Stimulated activated CD8-positive, alpha-beta memory T cell treated with anti-CD3 and anti-CD28 coated beads, Interleukin-2, amount 100 ng/mL, for 1 hour (primary cell): ENCODE results near the gene NUDT14.

ENCODE experiments used
- DNase-seq, 2 donors: peaks; one replicate each; pipeline ENCODE4 v3.0.0-alpha.2; 2020; ENCODE audit warnings: low read depth in 2 of 2

NUDT14 gene

DNA sequence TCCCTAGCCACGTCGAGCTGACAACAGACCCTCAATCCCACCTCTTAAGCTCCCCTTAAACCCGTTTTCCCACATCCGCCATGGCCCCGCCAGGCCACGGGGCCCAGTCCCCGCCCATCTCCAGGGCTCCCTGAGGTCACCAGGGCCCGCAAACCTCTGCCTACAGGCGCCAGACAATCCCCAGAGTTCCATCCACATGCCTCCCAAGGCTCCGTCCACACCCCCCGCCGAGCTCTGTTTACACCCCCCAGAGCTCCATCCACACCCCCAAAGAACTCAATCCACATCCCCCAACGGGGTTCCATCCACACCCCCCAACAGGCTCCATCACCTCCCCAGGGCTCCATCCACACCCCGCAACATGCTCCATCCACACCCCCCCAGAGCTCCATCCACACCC, 21.8 kb downstream of the NUDT14 start:
- DNase-seq = no peak

DNA sequence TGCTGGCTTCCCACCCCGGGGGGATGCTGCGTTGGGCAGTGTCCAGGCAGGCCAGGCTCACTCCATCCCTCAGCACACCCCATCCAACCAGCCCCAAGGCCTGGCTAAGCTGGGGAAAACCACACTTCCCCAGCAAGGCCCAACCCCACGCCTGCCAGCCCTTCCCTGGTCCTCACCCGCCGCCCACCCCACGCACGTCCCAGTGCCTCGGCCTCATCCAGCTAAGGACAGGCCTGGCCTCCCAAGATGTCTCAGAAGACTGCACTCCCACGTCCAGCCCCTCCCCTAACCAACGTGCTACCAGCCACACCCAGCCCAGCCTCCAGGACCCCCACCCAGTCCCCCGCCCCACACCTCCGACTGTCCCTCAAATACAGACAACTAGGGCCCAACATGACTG, 22.3 kb downstream of the NUDT14 start:
- DNase-seq = no peak

DNA sequence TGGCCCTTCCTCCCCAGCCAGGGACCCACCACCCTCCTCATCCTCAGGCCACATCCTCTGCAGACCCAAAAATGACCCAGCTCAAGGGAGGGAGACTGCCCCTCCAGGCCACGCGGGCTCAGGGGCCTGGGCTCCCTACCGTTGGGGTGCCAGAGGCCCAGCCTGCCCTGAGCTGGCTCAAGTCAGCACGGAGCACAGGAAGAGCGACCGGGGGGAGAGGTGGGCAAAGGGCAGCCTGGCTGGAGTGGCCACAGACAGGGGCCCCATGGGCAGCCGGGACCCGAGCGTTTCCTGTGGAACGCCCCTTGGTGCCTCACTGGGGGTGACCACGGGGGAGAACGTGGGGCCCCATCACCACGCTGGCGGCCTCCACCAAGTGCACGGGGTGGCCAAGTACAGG, 23.2 kb downstream of the NUDT14 start:
- DNase-seq = no peak

DNA sequence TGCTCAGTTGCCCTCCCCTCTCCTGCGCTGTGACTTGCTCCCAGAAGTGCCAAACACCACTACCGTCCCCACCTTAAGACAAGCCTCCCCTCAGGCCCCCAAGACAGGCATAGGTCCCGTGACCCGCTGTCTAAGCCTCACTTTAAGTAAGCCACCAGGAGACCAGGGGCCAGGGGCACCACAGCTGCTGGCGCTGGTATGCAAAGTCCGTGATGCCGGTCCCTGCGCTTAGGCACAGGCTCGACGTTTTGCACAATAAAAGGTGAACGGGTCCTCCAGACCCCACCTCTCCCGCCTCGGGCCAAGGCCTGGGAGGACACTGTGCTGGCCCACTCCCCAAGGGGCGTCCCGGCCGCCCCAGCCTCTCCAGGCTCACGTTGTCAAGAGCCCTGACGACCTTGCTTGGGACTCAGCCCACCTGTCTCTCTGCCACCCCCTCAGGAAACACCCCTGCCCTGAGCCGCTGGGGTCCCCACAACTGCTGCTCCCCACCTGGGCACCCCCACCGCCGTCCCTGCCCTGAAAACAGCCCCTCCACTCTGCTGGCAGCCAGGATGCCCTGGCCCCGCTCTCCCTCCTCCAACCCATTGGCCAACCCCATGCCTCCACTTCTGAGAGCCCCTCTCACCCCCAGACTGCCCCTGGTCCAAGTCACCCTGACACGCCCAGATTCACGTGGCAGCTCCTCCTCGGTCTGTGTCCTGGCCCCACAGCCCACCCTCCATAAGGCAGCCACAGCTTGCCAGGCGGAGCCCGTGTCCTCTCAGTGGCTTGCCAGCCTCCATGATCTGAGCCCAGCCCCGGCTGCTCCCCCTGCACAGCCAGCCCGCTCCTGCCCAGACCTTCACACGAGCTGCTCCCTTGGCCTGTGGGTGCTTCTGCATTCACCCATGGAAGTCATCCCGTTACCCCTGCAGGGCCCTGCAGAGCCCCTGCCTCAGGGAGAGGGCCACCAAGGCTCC, 24.4 kb downstream of the NUDT14 start:
- no peak for DNase-seq

DNA sequence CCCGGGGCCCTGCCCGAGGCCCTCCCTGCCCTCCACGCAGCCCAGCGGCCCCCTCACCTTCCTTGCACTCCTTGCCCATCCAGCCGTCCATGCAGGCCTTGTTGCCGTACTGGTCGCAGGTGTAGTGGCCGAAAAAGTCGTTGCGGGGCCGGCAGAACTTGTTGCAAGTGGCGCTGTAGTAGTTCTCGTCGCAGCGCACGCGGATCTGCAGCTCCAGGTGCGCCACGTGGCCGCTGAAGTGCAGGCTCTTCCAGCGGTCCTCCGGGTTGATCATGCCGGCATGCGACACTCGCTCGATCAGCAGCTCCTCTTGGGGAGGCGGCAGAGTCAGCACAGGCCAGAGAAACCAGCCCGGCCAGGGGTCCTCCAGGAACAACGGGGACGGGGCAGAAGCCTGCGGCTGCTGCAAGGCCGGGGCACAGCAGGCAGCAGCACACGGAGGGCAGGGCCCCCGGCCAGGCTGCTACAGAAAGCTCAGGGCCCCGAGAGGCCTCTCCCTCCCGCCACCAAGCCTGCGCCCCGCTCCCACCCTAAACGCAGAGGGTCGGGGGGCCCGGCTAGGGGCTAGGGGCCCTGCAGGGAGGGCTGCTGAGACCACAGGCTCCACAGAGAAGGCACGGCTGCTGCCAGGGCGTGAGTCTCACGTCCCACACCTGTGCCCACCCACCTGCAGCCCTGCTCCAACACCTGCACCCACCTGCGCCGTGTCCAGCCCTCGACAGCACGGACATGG, 25.3 kb downstream of the NUDT14 start:
- DNase-seq = no peak

DNA sequence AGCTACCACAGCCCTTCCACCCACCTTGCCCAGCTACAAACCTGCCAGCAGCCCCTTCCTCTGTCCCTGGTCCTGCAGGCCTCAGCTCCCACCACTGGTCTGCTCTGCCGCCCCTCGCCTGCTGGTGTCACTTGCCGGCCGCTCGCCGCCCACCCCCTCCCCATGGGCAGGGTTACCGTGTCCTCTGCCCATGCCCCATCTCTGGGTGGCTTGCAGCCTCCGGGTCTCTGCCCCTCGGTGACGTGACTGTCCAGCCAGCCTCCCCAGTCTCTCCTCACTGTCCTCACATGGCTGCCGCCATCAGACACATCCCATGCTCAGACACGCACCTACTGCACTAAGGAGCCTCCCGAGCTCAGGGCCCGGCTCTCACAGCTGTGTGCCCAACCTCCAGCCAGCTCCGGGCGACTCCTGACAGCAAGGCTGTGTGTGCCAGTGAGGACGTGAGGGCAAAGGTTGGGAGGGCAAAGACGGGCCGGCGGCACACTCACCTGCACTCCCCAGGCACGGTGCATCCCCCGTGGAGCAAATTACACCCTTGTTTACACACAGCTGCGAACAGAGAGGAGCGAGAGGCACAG, 26.0 kb downstream of the NUDT14 start:
- DNase-seq = no peak

DNA sequence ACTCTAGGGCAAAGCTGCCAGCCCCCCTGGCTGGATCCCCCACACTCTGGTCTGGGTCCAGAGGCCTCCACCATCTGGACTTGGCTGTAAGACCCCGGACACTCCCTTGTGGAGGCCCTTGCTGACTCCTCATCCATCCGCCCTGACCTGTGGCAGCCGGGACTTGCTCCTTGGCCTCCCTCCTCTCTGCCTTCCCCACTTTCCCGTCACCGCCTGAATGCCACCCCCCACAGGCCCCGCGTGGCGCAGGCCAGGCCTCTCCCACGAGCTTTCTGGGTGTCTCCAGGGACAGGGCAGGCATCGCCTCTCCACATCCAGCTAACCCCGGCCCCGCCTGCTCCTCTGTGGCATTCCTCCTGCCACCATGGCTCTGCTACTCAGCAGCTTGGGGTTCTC, 26.6 kb downstream of the NUDT14 start:
- no peak for DNase-seq

DNA sequence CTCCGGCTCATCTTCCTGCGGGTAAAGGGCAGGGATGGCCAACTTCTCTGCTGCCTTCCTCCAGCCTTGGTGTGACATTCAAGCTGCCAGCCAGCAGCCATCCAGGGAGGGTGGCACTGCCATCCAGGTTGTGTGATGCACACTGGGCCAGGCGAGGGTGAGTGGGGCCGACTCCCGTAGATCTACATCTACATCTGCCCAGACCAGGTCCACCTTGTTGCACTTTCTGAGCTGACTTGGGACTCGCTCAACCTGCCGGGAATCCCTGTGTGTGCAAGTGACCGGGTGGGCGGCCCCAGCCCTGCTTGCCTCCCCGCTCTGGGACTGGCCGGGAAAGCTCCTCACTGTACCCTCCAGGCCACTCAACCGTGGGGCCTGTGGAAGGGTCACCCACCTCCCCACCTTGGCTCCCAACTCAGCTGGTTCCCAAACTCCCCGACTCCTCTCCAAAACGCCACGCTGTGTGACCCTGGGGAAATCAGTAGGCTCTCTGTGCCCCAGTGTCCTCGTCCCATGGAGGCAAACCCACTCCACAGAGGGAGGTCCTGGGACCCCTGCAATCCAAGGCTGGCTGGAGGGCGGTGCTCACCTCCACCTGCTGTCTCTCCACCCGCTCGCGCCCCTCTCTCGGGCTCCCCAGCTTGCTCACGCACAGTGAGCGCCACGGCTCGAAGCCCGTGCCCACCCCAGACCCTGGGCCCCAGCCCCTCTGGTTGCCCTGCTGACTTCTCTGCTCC, 27.2 kb downstream of the NUDT14 start:
- no peak for DNase-seq

DNA sequence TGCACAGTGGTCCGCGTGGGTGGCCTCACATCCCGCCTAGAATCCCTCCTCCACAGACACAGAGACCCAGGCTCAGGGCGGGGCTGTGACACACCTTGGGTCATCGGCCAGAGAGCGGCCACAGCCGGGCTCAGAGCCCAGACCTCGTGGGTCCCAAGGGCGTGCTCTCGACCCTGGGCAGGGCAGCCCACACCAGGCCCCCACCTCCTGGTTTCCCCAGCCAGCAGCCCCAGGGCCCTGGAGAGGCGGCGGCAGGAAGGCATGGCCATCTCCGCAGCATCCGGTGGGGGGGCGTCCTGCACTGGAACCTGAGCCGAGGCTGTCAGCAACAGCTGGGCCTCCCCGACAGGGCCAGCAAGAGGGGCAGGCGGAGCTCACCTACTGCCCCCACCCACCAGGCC, 27.8 kb downstream of the NUDT14 start:
- no peak for DNase-seq

DNA sequence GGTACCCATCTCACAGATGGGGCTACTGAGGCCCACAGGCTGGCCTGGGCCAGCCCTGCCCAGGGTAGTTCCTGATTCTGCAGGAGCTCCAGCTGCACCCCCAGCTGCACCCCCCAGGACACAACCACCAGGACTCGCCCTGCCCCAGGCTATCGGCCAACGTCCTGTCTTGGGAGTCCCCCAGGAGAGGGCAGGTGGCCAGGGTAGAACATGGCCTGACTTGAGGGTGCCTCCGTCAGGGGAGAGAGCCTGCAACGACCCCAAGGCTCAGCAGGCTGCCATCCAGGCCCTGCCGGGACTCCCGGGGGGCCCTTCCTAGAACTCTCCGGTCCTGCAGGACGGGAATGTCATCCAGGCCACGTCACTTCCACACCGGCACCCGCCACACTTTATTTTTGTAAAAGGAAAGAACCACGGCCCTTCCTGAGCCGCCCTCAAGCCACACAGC, 28.3 kb downstream of the NUDT14 start:
- DNase-seq = no peak

DNA sequence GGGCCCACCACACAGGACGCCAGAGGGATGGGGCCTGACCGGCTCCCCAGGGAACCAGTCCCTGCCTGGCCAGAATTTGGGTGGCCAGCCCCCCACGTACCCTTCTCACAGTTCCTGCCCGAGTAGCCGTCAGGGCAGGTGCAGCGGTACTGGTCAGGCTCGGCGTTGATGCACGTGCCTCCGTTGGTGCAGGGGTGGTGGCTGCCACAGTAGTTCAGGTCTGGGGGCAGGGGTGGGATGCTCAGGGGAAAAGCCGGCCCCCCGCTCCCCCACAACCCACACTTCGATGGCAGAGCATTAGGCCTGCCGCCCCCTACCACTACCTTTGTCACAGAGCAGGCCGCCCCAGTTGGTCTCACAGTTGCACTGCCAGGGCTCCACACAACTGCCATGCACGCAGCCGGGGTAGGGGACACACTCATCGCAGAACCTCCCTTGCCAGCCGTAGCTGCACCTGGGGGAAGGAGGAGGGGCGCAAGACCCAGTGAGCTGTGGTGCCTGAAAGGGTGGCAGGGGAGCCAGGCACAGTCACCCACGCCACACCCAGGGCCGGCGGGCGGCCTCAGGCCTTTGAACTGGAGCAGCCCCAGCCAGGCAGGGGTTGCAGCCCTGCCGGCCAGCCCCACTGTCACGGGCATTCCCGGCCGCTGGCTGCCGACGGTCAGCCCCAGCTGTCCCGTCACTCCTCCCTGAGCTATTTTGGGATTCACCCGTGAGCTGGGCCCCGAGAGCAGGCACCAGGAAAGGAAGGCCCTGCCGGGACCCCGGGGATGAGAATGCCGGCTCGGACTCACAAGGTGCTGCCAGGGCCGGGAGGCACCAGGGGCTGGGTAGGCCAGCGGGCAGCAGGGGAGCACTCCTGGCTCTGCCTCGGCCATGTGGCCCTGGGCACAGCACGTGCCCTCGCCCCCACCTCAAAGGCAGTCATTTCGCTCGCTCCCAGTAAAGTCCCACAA, 29.0 kb downstream of the NUDT14 start:
- no peak for DNase-seq

DNA sequence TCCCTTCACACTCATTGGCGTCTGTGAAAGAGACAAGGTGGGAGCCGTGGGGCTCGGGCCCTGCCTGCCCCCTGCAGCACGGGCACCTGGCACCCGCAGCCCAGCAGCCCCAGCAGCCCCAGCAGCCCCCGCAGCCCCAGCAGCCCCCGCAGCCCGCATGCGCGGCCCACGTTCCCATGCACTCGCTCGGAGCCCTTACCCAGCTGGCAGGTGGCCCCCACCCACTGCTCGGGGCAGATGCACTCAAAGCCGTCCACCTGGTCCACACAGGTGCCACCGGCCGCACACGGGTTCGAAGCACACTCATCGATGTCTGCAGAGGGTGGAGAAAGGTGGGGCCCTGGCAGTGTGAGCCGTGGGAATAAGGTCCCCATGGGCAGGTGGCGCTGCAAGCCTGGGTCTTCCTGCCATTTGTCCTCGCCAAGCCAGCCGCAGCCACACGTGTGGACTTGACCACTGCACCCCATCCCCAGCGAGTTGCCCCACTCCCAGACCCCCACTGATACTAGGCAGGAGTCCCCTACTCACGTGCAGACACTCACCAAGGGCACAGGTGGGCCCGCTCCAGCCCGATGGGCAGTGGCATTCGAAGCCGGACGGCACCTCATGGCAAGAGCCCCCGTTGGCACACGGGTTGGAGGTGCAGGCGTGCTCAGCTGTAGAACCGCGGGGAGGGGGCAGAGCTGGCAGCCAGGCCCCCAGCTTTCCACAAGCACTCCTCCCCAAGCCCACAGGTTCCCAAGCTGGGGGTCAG, 29.9 kb downstream of the NUDT14 start:
- no peak for DNase-seq

DNA sequence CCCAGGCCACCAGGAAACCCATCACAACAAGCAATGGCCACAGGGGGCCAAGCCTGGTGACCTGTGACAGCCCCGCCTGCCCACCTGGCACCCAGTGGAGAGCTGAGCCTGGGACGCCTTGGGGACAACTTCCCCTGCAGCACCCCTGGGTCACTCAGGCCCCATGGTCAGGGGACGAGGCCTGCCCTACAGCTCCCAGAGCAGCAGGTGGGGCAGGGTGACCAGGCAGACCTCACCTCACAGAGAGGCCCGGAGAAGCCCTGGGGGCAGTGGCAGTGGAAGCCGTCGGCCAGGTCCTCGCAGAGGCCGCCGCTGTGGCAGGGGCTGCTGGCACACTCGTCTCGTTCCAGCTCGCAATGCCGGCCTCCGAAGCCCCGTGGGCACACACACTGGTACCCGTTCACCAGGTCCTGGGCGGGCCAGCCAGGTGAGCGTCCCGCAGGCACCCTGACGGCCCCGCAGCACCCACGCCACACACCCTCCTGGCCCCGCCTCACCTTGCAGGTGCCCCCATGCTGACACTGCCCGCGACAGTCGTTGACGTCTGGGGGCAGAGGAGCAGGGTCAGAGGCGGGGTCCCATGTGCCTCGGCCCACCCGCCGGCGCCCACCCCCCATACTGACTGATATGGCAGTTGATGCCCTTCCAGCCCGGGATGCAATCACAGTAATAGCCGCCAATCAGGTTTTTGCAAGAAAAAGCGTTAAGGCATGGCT, 30.6 kb downstream of the NUDT14 start:
- DNase-seq = no peak

DNA sequence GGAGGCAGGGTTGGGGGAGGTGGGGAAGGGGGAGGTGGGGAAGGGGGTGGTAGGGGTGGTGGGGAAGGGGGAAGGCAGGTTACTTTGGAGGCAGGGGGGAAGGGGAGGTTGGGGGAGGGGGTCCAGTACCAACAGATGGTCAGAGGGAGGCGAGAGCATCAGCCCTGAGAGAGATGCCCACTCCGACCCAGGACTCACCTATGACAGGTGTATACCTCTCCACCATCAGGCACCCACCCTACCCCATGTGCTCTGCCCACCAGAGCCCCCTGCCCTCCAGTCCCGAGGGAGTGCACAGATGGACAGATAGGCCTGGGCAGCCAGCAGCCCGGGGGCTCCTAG, 31.1 kb downstream of the NUDT14 start:
- DNase-seq = no peak

DNA sequence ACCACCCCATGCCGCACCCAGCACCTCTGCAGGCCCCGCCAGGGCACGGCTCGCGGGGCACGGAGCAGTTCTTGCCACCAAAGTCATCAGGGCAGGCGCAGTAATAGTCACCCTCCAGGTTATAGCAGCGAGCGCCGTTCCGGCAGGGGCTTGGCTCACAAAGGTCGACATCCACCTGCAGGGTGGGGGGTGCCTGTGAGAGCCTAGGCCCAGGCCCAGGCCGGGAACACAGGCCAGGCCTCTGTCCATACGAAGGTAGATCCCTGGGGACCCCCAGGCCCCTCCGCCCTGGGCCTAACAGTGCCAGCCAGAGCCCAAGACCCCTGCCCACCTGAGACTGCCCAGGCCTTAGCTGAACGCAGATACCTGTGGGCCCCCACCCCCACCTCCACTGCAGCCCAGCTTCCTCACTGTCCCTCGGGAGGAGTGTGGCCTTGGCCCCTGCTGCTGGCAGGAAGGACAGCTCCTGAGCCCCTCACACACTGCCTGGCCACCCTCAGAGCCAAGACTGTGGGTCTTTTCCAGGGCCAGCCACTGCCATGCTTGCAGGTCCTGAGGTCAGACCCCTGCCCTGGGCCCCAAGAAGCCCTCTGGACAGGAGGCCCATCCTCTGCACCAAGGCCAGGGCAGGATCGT, 31.8 kb downstream of the NUDT14 start:
- DNase-seq = no peak

DNA sequence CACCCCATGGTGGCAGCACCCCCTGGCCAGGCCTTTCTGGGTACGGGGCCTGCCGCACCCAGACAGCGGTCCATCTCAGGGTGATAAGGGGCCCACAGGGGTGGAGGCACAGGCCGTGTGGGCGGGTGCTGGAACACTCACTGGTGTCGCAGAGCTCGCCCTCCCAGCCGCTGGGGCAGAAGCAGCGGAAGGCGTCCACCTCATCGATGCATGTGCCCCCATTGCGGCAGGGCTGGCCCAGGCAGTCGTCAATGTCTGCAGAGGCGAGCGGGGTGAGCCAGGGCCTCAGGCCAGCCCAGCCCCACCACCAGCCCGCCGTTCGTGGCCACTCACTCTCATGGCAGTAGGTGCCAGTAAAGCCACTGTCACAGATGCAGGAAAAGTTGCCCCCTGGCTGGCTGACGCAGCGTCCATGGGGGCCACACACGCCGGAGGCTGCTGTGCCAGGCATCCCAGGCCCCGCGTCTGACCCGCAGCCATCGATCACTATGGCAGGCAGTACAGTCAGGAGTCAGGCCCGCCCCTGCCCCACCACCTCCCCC, 32.4 kb downstream of the NUDT14 start:
- no peak for DNase-seq

DNA sequence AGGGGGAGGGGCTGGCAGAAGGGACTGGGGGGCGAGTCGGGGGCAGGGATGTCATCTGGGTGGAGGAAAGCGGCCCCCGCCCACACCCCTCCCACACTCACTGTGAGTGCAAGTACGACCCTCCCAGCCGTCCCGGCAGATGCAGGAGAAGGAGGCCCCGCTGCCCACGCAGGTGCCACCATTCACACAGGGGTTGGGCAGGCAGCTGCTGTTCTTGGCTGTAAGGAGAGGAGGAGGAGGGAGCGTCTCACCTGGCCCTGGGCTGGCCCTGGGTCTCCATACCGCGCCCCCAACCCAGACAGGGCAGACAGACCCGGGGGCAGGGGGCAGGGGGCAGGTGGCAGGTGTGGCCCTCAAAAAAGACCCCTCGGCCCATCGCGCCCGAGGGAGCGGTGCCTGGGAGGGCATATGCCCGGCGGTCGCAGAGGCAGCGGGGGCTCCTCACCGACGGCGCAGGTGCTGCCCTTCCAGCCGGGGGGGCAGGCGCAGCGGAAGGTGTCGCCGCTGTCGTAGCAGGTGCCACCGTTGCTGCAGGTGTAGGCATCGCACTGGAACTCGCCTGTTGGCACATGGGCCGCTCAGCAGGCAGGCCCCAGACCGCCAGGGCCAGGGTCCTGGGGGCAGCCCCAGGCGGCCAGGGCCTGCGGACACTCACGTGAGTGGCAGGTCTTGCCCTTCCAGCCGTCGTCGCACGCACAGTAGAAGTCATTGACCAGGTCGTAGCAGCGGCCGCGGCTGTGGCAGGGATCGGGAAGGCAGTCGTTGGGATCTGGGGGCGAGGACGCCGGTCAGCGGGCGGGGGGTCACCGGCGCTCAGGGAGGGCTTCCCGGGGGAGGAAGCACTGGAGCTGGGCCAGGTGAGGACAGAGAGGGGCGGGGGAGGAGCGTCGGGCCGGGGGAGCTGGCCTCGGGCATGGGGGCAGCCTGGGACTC, 33.2 kb downstream of the NUDT14 start:
- no peak for DNase-seq
